HCT116 (cell line): Measurements from ENCODE around the gene APOA1. TPM values are rescaled to one million over a fixed set of nuclear protein-coding genes. Genes with fewer than 3 reads are reported as not detected.

Experiments
- ATAC-seq: fragments of 200-7000 bp; cut with Tn5 transposase; 2 replicates; pipeline ENCODE4 v1.9.1; 2020; ENCODE audit warnings: mild to moderate bottlenecking, moderate library complexity
- BruUV-seq: library from RNA; stranded (reverse); fragments of 400-500 nt; replicated peaks from 2 replicates; lab custom pipeline; 2021; lab: Mats Ljungman, UMichigan
- CTCF ChIA-PET: fragments of 300-600 bp; sonication (Branson Sonifier 250); formaldehyde crosslinking; loops from one replicate; lab custom pipeline; 2021; ENCODE audit warnings: antibody characterized with exemption; lab: Charles Lee
- POLR2A ChIA-PET: fragments of 300-600, 350-600 bp; sonication (Branson Sonifier 250); formaldehyde crosslinking; loops from one replicate; lab custom pipeline; 2021; ENCODE audit warnings: antibody characterized with exemption; lab: Charles Lee
- RAD21 ChIA-PET, 2 experiments: fragments of 300-600 bp; sonication (Branson Sonifier 250); formaldehyde crosslinking; loops; one replicate each; lab custom pipeline; 2023; ENCODE audit warnings: low total read pairs in 2 of 2; ENCODE audit not compliant: uncharacterized antibody in 2 of 2, unreplicated experiment in 2 of 2, low non-redundant PET in 1 of 2; lab: Charles Lee
- DNase-seq: peaks from one replicate; pipeline ENCODE4 v3.0.0-alpha.2; 2010; ENCODE audit warnings: low read depth, low spot score
- H2AFZ ChIP-seq: fragments of 200-600 bp; shearing (Covaris generic), sonication (generic); 2 replicates; pipeline ENCODE4 v1.6.1; 2017; ENCODE audit warnings: low read depth, mixed run types, mixed read lengths, antibody characterized with exemption, low read length; ENCODE audit not compliant: poor library complexity, severe bottlenecking
- H3K27ac ChIP-seq: 2 replicates; pipeline ENCODE4 v1.5.1; 2012; ENCODE audit warnings: low read depth, low read length
- H3K27me3 ChIP-seq: fragments of 200-600 bp; sonication (generic); 2 replicates; pipeline ENCODE4 v1.6.1; 2016; ENCODE audit warnings: mixed run types, low read length, mixed read lengths; ENCODE audit not compliant: insufficient read depth
- H3K36me3 ChIP-seq, 2 experiments: fragments of 200-500 bp in 1 of 2; fragments of 200-600 bp in 1 of 2; sonication (Bioruptor generic) in 1 of 2; sonication (generic) in 1 of 2; 2 replicates each; pipeline versions ENCODE4 v1.5.1 to v1.6.1; 2014 to 2016; ENCODE audit warnings: low read length in 2 of 2, inconsistent platforms in 1 of 2, mixed read lengths in 1 of 2, mixed run types in 1 of 2; ENCODE audit not compliant: insufficient read depth in 2 of 2, control insufficient read depth in 1 of 2
- H3K4me1 ChIP-seq, 2 experiments: fragments of 200-600 bp in 1 of 2; sonication (generic) in 1 of 2; 2 replicates each; pipeline versions ENCODE4 v1.5.1 to v1.6.1; 2012 to 2017; ENCODE audit warnings: low read length in 2 of 2, inconsistent platforms in 1 of 2, mild to moderate bottlenecking in 1 of 2, mixed read lengths in 1 of 2, mixed run types in 1 of 2, moderate library complexity in 1 of 2; ENCODE audit not compliant: insufficient read depth in 2 of 2, control insufficient read depth in 1 of 2
- H3K4me2 ChIP-seq: fragments of 200-600 bp; sonication (generic); 2 replicates; pipeline ENCODE4 v1.6.1; 2017; ENCODE audit warnings: mixed run types, low read length, mixed read lengths
- H3K4me3 ChIP-seq, 2 experiments: fragments of 200-600 bp in 1 of 2; sonication (generic) in 1 of 2; replicated peaks in 1 of 2; 2 replicates each; pipeline ENCODE4 v1.5.1; 2011 to 2016; ENCODE audit warnings: low read length in 2 of 2, control low read depth in 1 of 2, low read depth in 1 of 2, mild to moderate bottlenecking in 1 of 2, mixed read lengths in 1 of 2, mixed run types in 1 of 2
- H3K79me2 ChIP-seq: fragments of 200-600 bp; sonication (generic); 2 replicates; pipeline ENCODE4 v1.6.1; 2017; ENCODE audit warnings: mild to moderate bottlenecking, mixed run types, low read length, moderate library complexity, mixed read lengths; ENCODE audit not compliant: insufficient read depth
- H3K9ac ChIP-seq: fragments of 200-600 bp; sonication (generic); 2 replicates; pipeline ENCODE4 v1.6.1; 2016; ENCODE audit warnings: low read length, mixed read lengths
- H3K9me2 ChIP-seq: fragments of 200-600 bp; sonication (generic), shearing (Covaris generic); 2 replicates; pipeline ENCODE4 v1.6.1; 2017; ENCODE audit warnings: mixed run types, mild to moderate bottlenecking, moderate library complexity; ENCODE audit not compliant: insufficient read depth
- H3K9me3 ChIP-seq, 2 experiments: fragments of 200-500 bp in 1 of 2; fragments of 200-600 bp in 1 of 2; sonication (Bioruptor generic) in 1 of 2; sonication (generic) in 1 of 2; 2 replicates each; pipeline ENCODE4 v1.6.1; 2014 to 2017; ENCODE audit warnings: low read length in 2 of 2, mixed read lengths in 2 of 2, inconsistent platforms in 1 of 2, low read depth in 1 of 2, mild to moderate bottlenecking in 1 of 2, mixed run types in 1 of 2, moderate library complexity in 1 of 2; ENCODE audit not compliant: control insufficient read depth in 1 of 2, insufficient read depth in 1 of 2
- H4K20me1 ChIP-seq: fragments of 200-600 bp; sonication (generic), shearing (Covaris generic); 2 replicates; pipeline ENCODE4 v1.6.1; 2017; ENCODE audit warnings: mixed run types, mild to moderate bottlenecking, moderate library complexity; ENCODE audit not compliant: insufficient read depth
- CBX3 ChIP-seq: IDR thresholded peaks from 2 replicates; pipeline ENCODE4 v1.6.1; 2012; ENCODE audit warnings: low read depth
- EZH2 ChIP-seq: fragments of 200-600 bp; sonication (generic); IDR thresholded peaks from 2 replicates; pipeline ENCODE4 v1.6.1; 2017; ENCODE audit warnings: antibody characterized with exemption, mixed run types
- EZH2phosphoT487 ChIP-seq: fragments of 200-600 bp; IDR thresholded peaks from 2 replicates; pipeline ENCODE4 v1.6.1; 2018; ENCODE audit warnings: antibody characterized with exemption, borderline replicate concordance
- POLR2AphosphoS5 ChIP-seq: IDR thresholded peaks from 2 replicates; pipeline ENCODE4 v1.6.1; 2011; ENCODE audit warnings: mild to moderate bottlenecking, low read depth, low read length, moderate library complexity
- SIN3A ChIP-seq: IDR thresholded peaks from 2 replicates; pipeline ENCODE4 v1.6.1; 2012; ENCODE audit warnings: low read depth
- SP1 ChIP-seq: IDR thresholded peaks from 2 replicates; pipeline ENCODE4 v1.6.1; 2012; ENCODE audit warnings: low read depth
- SRF ChIP-seq: IDR thresholded peaks from 2 replicates; pipeline ENCODE4 v1.6.1; 2012; ENCODE audit warnings: low read depth
- YY1 ChIP-seq: IDR thresholded peaks from 2 replicates; pipeline ENCODE4 v1.6.1; 2011; ENCODE audit warnings: low read length, low read depth, moderate library complexity, mild to moderate bottlenecking; ENCODE audit not compliant: insufficient replicate concordance; ENCODE audit errors: extremely low read depth
- ZNF274 ChIP-seq: fragments of 200-500 bp; sonication (Bioruptor generic); IDR thresholded peaks from 2 replicates; pipeline ENCODE4 v1.6.1; 2014; ENCODE audit warnings: mild to moderate bottlenecking, low read depth, low read length, inconsistent platforms
- intact Hi-C: fragments of 100-400 bp; cut with micrococcal nuclease; formaldehyde crosslinking; loops from 2 replicates; pipeline ENCODE4 v1.10.0; 2022
- total RNA-seq: library from RNA; stranded (reverse); gene quantifications from one replicate; pipeline ENCODE4 v1.2.1, GENCODE V29; 2021; ENCODE audit not compliant: unreplicated experiment
- TF ChIP-seq, protein P1 (sequence below): IDR thresholded peaks from 2 replicates; pipeline ENCODE4 v1.6.1; 2012; ENCODE audit warnings: low read depth
- TF ChIP-seq, protein P2 (sequence below): IDR thresholded peaks from 2 replicates; pipeline ENCODE4 v1.6.1; 2012
- TF ChIP-seq, protein P3 (sequence below): IDR thresholded peaks from 2 replicates; pipeline ENCODE4 v1.6.1; 2011; ENCODE audit warnings: mild to moderate bottlenecking, low read length, moderate library complexity; ENCODE audit not compliant: insufficient replicate concordance; ENCODE audit errors: extremely low read depth

APOA1 gene
- total RNA-seq, 1 experiment from 2014 or later = 2.0 TPM

GRCh38 chr11:116885951-116886655, 48.7 kb upstream of the APOA1 start:
- H3K27ac ChIP-seq = no peak overlapping the region
- H3K9me3 ChIP-seq = no peaks in the 10 kb centered on the region
- no peak for DNase-seq
- H3K4me2 ChIP-seq = no peak overlapping the region
- H2AFZ ChIP-seq = no peak overlapping the region
- H4K20me1 ChIP-seq = no peaks in the 10 kb centered on the region
- ChIA-PET RAD21 (no interaction called here), CTCF (no interaction called here)
- intact Hi-C loops = no loop called here
- no peaks in the 10 kb centered on the region for H3K36me3 ChIP-seq
- H3K9ac ChIP-seq = no peak overlapping the region
- H3K79me2 ChIP-seq = no peaks in the 10 kb centered on the region
- no peak overlapping the region for H3K4me3 ChIP-seq
- H3K4me1 ChIP-seq = no peaks in the 10 kb centered on the region
- H3K27me3 ChIP-seq = no peaks in the 10 kb centered on the region
- TF ChIP-seq SIN3A (no peak), ZNF274 (no peak), POLR2AphosphoS5 (no peak), EZH2phosphoT487 (no peak), CBX3 (no peak), YY1 (no peak), SP1 (no peak), EZH2 (no peak), SRF (no peak)
- TF ChIP-seq, protein P1, sequence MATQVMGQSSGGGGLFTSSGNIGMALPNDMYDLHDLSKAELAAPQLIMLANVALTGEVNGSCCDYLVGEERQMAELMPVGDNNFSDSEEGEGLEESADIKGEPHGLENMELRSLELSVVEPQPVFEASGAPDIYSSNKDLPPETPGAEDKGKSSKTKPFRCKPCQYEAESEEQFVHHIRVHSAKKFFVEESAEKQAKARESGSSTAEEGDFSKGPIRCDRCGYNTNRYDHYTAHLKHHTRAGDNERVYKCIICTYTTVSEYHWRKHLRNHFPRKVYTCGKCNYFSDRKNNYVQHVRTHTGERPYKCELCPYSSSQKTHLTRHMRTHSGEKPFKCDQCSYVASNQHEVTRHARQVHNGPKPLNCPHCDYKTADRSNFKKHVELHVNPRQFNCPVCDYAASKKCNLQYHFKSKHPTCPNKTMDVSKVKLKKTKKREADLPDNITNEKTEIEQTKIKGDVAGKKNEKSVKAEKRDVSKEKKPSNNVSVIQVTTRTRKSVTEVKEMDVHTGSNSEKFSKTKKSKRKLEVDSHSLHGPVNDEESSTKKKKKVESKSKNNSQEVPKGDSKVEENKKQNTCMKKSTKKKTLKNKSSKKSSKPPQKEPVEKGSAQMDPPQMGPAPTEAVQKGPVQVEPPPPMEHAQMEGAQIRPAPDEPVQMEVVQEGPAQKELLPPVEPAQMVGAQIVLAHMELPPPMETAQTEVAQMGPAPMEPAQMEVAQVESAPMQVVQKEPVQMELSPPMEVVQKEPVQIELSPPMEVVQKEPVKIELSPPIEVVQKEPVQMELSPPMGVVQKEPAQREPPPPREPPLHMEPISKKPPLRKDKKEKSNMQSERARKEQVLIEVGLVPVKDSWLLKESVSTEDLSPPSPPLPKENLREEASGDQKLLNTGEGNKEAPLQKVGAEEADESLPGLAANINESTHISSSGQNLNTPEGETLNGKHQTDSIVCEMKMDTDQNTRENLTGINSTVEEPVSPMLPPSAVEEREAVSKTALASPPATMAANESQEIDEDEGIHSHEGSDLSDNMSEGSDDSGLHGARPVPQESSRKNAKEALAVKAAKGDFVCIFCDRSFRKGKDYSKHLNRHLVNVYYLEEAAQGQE = no peak
- TF ChIP-seq, protein P2, sequence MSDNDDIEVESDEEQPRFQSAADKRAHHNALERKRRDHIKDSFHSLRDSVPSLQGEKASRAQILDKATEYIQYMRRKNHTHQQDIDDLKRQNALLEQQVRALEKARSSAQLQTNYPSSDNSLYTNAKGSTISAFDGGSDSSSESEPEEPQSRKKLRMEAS = no peak
- TF ChIP-seq, protein P3, sequence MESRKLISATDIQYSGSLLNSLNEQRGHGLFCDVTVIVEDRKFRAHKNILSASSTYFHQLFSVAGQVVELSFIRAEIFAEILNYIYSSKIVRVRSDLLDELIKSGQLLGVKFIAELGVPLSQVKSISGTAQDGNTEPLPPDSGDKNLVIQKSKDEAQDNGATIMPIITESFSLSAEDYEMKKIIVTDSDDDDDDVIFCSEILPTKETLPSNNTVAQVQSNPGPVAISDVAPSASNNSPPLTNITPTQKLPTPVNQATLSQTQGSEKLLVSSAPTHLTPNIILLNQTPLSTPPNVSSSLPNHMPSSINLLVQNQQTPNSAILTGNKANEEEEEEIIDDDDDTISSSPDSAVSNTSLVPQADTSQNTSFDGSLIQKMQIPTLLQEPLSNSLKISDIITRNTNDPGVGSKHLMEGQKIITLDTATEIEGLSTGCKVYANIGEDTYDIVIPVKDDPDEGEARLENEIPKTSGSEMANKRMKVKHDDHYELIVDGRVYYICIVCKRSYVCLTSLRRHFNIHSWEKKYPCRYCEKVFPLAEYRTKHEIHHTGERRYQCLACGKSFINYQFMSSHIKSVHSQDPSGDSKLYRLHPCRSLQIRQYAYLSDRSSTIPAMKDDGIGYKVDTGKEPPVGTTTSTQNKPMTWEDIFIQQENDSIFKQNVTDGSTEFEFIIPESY = no peak
- TF ChIP-seq, all 23 proteins: peak for 0
- ATAC-seq = no peak
- H3K9me2 ChIP-seq = no peaks in the 10 kb centered on the region
- BruUV-seq = no TSS peak
- POLR2A ChIA-PET = no interaction called here
